HG02763 (cell line): ENCODE data around the gene LANCL1.

ENCODE experiments used
- ATAC-seq: cut with Tn5 transposase; IDR thresholded peaks from one replicate; pipeline ENCODE4 v1.9.1; 2021; ENCODE audit warnings: mild to moderate bottlenecking, moderate library complexity; ENCODE audit not compliant: unreplicated experiment

Gene LANCL1, protein sequence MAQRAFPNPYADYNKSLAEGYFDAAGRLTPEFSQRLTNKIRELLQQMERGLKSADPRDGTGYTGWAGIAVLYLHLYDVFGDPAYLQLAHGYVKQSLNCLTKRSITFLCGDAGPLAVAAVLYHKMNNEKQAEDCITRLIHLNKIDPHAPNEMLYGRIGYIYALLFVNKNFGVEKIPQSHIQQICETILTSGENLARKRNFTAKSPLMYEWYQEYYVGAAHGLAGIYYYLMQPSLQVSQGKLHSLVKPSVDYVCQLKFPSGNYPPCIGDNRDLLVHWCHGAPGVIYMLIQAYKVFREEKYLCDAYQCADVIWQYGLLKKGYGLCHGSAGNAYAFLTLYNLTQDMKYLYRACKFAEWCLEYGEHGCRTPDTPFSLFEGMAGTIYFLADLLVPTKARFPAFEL

GRCh38 chr2:210476194-210477128 is at the start of gene LANCL1:
Gene LANCL1, minus strand, starts transcription at chr2:210476759. Its CDS starts 363 bp downstream, at chr2:210476396.
- peak; percentile 100 for ATAC-seq

- no peak for ATAC-seq
These were observed 48.0 kb upstream of the LANCL1 start for GRCh38 chr2:210524533-210524932.

GRCh38 chr2:210523650-210524289 is 47.2 kb upstream of the LANCL1 start:
- no peak for ATAC-seq

DNA sequence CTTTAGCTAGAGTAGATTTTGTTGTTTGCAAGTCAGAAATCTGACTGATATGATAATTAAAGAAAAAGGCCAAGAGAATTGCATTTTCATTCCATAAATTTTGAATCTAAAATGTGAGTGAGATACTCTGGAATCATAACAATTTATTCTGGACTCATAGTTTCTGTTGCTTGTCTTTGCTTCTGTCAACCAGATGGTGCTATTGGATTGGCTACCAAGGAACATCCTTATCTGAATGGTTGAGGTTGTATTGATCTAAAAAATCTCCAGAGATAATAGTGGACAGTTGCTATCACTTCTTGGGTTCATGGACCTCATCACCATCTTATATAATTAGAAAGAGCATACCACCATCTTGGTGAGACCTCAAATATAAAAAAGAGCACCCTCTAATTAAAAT is 45.8 kb upstream of the LANCL1 start:
- no peak for ATAC-seq

- no peak for ATAC-seq
These were observed 43.0 kb upstream of the LANCL1 start for GRCh38 chr2:210519594-210519993.

DNA sequence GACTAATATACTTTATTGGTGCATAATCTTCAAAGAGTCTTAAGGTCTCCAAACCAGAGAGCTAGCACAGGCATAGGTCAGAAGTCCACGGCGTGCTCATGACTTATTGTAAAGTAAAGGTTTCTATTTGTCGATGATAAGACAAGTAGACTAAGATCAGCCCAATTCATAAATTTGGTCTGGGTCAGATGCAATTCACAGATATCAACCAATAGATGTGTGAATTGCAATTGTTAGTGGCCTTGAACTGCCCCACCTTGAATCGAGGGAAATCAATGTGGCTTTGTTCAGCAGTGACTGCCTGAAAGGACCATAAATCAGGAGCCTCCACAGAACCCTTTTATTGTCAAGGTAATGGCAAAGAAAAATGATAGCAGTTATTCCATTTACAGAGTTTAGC is 40.7 kb upstream of the LANCL1 start:
- ATAC-seq: no peak

- no peak for ATAC-seq
These were observed 39.4 kb upstream of the LANCL1 start for GRCh38 chr2:210515911-210516310.

DNA sequence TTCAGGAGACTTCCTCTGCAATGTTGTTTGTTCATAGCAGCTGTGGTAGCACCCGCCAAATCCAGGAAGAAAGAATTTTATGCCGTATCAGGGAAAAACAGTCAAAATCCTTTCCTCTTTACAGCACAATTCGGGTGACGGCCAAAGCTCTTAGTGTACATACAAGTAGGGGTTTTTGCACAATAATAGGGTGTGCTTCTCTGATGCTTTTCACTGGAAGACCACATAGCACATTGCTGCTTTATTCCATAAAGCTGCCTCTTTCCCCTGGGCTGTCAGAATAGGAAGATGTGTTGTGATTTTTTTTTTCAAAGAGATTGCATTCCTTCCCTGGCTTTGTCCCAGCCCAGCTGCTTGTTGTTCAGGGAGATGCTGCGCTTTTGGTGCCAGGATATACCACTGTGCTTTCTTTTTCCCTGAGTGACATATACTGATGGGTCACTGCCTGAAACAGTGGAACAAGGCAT is 27.2 kb upstream of the LANCL1 start:
- no peak for ATAC-seq

GRCh38 chr2:210503001-210503623 is 26.6 kb upstream of the LANCL1 start:
- ATAC-seq: peak; percentile 71

- peak; percentile 69 for ATAC-seq
These were observed 20.0 kb upstream of the LANCL1 start for GRCh38 chr2:210496512-210496911.

DNA sequence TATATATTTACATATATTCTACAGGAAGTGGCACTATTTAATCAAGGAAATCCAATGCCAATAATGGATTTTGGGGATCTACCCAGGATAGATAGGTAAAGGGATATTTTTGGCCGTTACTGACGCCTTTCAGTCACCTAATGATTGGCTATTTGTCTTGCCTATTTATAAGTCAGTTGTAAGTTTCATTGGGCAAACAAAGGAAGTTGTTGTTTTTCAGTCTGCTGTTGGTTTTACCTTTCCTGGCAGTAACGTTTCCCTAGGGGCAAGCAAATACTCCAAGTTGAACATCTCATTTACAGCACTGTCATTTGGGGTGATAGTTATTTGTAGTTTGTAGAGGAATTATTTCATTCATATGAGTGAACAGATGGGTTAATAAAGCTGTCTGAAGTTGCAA is 17.0 kb upstream of the LANCL1 start:
- ATAC-seq: no peak

GRCh38 chr2:210481601-210482175 is 5.1 kb upstream of the LANCL1 start:
- no peak for ATAC-seq

- no peak for ATAC-seq
These were observed 4.2 kb upstream of the LANCL1 start for GRCh38 chr2:210480764-210481163.

GRCh38 chr2:210480079-210480478 is 3.5 kb upstream of the LANCL1 start:
- no peak for ATAC-seq

DNA sequence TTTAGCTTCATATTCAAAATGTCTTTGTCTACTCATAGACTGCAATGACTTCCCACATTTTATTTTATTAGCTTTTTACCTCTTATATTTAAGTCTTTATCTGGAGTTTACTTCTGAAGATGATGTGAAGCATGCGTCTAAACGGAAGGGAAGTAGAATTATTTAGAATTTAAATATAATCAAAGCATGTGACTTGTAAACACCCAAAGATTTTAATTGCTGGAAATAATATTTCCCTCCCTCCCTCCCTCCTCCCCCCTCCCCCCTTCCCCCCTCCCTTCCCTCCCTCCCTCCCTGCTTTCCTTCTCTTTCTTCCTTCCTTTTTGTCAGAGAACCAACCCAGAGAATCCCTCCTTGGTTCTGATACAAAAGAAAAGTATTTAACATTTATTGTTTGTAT is 2.1 kb upstream of the LANCL1 start:
- ATAC-seq: no peak

DNA sequence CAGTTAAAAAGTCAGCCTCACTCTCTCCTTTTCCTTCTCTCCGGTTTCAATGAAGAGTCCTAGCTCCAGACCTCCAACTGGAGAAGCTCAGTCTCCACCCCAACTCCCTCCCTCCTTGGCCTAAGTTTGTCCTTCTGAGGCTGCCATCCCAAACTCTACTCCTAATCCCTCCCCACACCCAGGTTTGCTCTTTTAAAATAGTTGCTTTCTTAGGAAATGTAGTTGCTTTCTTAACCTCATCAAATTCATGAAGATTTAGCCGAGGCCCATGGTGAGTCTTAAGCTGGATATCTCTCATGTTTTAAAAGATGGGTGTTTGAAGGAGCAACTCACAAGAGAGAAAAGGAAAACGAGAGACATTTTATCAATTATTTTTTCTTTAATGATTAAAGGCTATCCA is 937 bp upstream of the LANCL1 start:
- ATAC-seq: no peak

- no peak for ATAC-seq
These were observed 853 bp downstream of the LANCL1 start for GRCh38 chr2:210475706-210476105.

- ATAC-seq: no peak
These were observed 1.8 kb downstream of the LANCL1 start for GRCh38 chr2:210474776-210475175.

GRCh38 chr2:210461401-210461800 is 15.2 kb downstream of the LANCL1 start:
- ATAC-seq: peak; percentile 50
